DOHH2 (cell line): ENCODE data around the gene SYNGAP1.

Source experiments
- CTCF ChIP-seq: fragments of 200-600 bp; sonication (generic); IDR thresholded peaks from one replicate; pipeline ENCODE4 v1.5.1; 2014; ENCODE audit warnings: antibody characterized with exemption, mild to moderate bottlenecking, low read depth, low read length; ENCODE audit not compliant: poor library complexity, severe bottlenecking
- EZH2phosphoT487 ChIP-seq: fragments of 200-600 bp; sonication (generic); IDR thresholded peaks from 2 replicates; pipeline ENCODE4 v1.6.1; 2017; ENCODE audit warnings: borderline replicate concordance, mild to moderate bottlenecking, antibody characterized with exemption, low read length, moderate library complexity, mixed read lengths

- TF ChIP-seq CTCF (no peak), EZH2phosphoT487 (no peak)
Measured at GRCh38 chr6:33423777-33424176, 3.9 kb downstream of the SYNGAP1 start.
